Esophagus muscularis mucosa (tissue), 4 donors: ENCODE data around the gene KIF26B.

ENCODE experiments used
- EP300 ChIP-seq: sonication (generic); formaldehyde crosslinking; IDR thresholded peaks from one replicate; pipeline ENCODE4 v1.6.1; 2017; ENCODE audit warnings: antibody characterized with exemption
- POLR2A ChIP-seq: fragments of 450-650 bp; IDR thresholded peaks from one replicate; pipeline ENCODE4 v1.6.1; 2017; ENCODE audit warnings: antibody characterized with exemption, moderate library complexity, mild to moderate bottlenecking, low read depth
- POLR2AphosphoS5 ChIP-seq, 2 donors: sonication (generic); formaldehyde crosslinking; IDR thresholded peaks; one replicate each; pipeline ENCODE4 v1.6.1; 2017; ENCODE audit warnings: antibody characterized with exemption in 2 of 2
- TF ChIP-seq, protein P1 (sequence below), 3 experiments: fragments of 200-600 bp in 2 of 3; fragments of 450-650 bp in 1 of 3; sonication (generic) in 2 of 3; IDR thresholded peaks; one replicate each; pipeline ENCODE4 v1.5.1; 2017 to 2019; ENCODE audit warnings: antibody characterized with exemption in 3 of 3, mild to moderate bottlenecking in 2 of 3, moderate library complexity in 1 of 3

DNA sequence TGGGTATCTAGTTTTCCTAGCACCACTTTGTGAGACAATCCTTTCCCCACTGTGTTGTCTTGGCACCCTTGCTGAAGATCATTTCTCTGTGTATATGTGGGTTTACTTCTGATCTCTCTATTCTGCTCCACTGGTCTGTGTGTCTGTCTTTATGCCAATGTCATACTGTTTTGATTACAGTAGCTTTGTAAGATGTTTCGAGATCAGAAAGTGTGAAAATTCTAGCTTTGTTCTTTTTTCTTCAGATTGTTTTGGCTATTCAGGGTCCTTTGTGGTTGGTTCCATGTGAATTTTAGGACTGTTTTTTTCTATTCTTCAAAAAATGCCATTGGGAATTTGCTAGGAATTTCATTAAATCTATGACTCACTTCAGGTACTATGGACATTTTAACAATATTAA lies 116.2 kb downstream of the KIF26B start:
- no peak for TF ChIP-seq EP300
- TF ChIP-seq POLR2A = no peak
- TF ChIP-seq, protein P1, sequence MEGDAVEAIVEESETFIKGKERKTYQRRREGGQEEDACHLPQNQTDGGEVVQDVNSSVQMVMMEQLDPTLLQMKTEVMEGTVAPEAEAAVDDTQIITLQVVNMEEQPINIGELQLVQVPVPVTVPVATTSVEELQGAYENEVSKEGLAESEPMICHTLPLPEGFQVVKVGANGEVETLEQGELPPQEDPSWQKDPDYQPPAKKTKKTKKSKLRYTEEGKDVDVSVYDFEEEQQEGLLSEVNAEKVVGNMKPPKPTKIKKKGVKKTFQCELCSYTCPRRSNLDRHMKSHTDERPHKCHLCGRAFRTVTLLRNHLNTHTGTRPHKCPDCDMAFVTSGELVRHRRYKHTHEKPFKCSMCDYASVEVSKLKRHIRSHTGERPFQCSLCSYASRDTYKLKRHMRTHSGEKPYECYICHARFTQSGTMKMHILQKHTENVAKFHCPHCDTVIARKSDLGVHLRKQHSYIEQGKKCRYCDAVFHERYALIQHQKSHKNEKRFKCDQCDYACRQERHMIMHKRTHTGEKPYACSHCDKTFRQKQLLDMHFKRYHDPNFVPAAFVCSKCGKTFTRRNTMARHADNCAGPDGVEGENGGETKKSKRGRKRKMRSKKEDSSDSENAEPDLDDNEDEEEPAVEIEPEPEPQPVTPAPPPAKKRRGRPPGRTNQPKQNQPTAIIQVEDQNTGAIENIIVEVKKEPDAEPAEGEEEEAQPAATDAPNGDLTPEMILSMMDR (IDR thresholded peaks at IDR 0.05) = no peak
- no peak for TF ChIP-seq POLR2AphosphoS5 (IDR thresholded peaks at IDR 0.05)
